SK-N-SH (cell line): ENCODE measurements around the gene PLIN4. TPM values are rescaled to one million over a fixed set of nuclear protein-coding genes. Genes with fewer than 3 reads are reported as not detected.
A peak's percentile ranks its signal among the peaks of the same experiment; 100 is the strongest.

ENCODE experiments used
- CTCF ChIA-PET: fragments of 300-600, 350-600 bp; formaldehyde crosslinking; extraction: SDS; loops from one replicate; lab custom pipeline; 2021; lab: Yijun Ruan, JAX
- POLR2A ChIA-PET: fragments of 350-600 bp; sonication (Branson Sonifier 250); formaldehyde crosslinking; extraction: SDS; loops from one replicate; lab custom pipeline; 2020; ENCODE audit warnings: antibody characterized with exemption, inconsistent platforms; lab: Yijun Ruan, JAX
- DNase-seq: peaks from one replicate; pipeline ENCODE4 v3.0.0; 2012
- H2AFZ ChIP-seq: fragments of 200-600 bp; sonication (generic); 2 replicates; pipeline ENCODE4 v1.8.1; 2016; ENCODE audit warnings: antibody characterized with exemption, mild to moderate bottlenecking, low read depth
- H3F3A ChIP-seq: fragments of 200-600 bp; sonication (generic); replicated peaks from 2 replicates; pipeline ENCODE3; 2016; ENCODE audit warnings: antibody characterized with exemption, mild to moderate bottlenecking; ENCODE audit not compliant: insufficient read depth
- H3K27ac ChIP-seq, 2 experiments: fragments of 200-500 bp in 1 of 2; fragments of 200-600 bp in 1 of 2; sonication (Bioruptor generic) in 1 of 2; sonication (generic), shearing (Covaris generic) in 1 of 2; 2 replicates each; pipeline versions ENCODE4 v1.5.1 to v1.6.1; 2014 to 2016; ENCODE audit warnings: low read depth in 2 of 2, inconsistent platforms in 1 of 2, low read length in 1 of 2, mild to moderate bottlenecking in 1 of 2, mixed read lengths in 1 of 2
- H3K27me3 ChIP-seq: fragments of 200-600 bp; sonication (generic), shearing (Covaris generic); 2 replicates; pipeline ENCODE4 v1.6.1; 2016; ENCODE audit warnings: mixed run types; ENCODE audit not compliant: insufficient read depth
- H3K36me3 ChIP-seq, 2 experiments: fragments of 200-500 bp in 1 of 2; fragments of 200-600 bp in 1 of 2; sonication (Bioruptor generic) in 1 of 2; sonication (generic) in 1 of 2; replicated peaks in 1 of 2; 2 replicates each; pipeline versions ENCODE3 to v1.5.1; 2014 to 2016; ENCODE audit warnings: low read length in 1 of 2, mild to moderate bottlenecking in 1 of 2; ENCODE audit not compliant: insufficient read depth in 2 of 2, control insufficient read depth in 1 of 2
- H3K4me1 ChIP-seq, 2 experiments: fragments of 200-500 bp in 1 of 2; fragments of 200-600 bp in 1 of 2; sonication (Bioruptor generic) in 1 of 2; sonication (generic), shearing (Covaris generic) in 1 of 2; 2 replicates each; pipeline versions ENCODE4 v1.5.1 to v1.6.1; 2014 to 2016; ENCODE audit warnings: low read depth in 1 of 2, low read length in 1 of 2, mixed run types in 1 of 2; ENCODE audit not compliant: insufficient read depth in 2 of 2, control insufficient read depth in 1 of 2
- H3K4me2 ChIP-seq: fragments of 200-600 bp; sonication (generic), shearing (Covaris generic); 2 replicates; pipeline ENCODE4 v1.6.1; 2017; ENCODE audit warnings: mixed run types
- H3K4me3 ChIP-seq, 2 experiments: fragments of 200-500 bp in 1 of 2; fragments of 200-600 bp in 1 of 2; sonication (Bioruptor generic) in 1 of 2; sonication (generic), shearing (Covaris generic) in 1 of 2; 2 replicates each; pipeline versions ENCODE4 v1.5.1 to v1.8.1; 2014 to 2016; ENCODE audit warnings: low read depth in 2 of 2, inconsistent platforms in 1 of 2, low read length in 1 of 2, mild to moderate bottlenecking in 1 of 2, mixed read lengths in 1 of 2, moderate library complexity in 1 of 2
- H3K79me2 ChIP-seq: fragments of 200-600 bp; sonication (generic); 2 replicates; pipeline ENCODE4 v1.8.1; 2017; ENCODE audit warnings: mild to moderate bottlenecking; ENCODE audit not compliant: insufficient read depth
- H3K9ac ChIP-seq: fragments of 200-600 bp; sonication (generic); 2 replicates; pipeline ENCODE4 v1.6.1; 2017; ENCODE audit warnings: mixed run types
- H3K9me2 ChIP-seq: fragments of 200-600 bp; sonication (generic); 2 replicates; pipeline ENCODE4 v1.6.1; 2017; ENCODE audit warnings: mixed run types
- H3K9me3 ChIP-seq: fragments of 200-600 bp; sonication (generic); 2 replicates; pipeline ENCODE4 v1.6.1; 2017; ENCODE audit warnings: mixed run types, mild to moderate bottlenecking, moderate library complexity
- H4K20me1 ChIP-seq: fragments of 200-600 bp; sonication (generic); 2 replicates; pipeline ENCODE4 v1.6.1; 2017; ENCODE audit warnings: mild to moderate bottlenecking, mixed run types; ENCODE audit not compliant: insufficient read depth
- ELF1 ChIP-seq: IDR thresholded peaks from 2 replicates; pipeline ENCODE4 v1.4.0; 2012
- EP300 ChIP-seq, 2 experiments: IDR thresholded peaks; 2 replicates each; pipeline versions ENCODE4 v1.4.0 to v1.6.1; 2012; ENCODE audit warnings: borderline replicate concordance in 1 of 2, low read depth in 1 of 2, low read length in 1 of 2
- EZH2phosphoT487 ChIP-seq: fragments of 200-600 bp; sonication (generic); IDR thresholded peaks from 2 replicates; pipeline ENCODE4 v1.6.1; 2017; ENCODE audit warnings: low read depth, mixed run types, mild to moderate bottlenecking, antibody characterized with exemption, moderate library complexity, borderline replicate concordance
- FOSL2 ChIP-seq: IDR thresholded peaks from 2 replicates; pipeline ENCODE4 v1.4.0; 2012; ENCODE audit warnings: low read depth, mild to moderate bottlenecking, moderate library complexity, borderline replicate concordance
- FOXJ3 ChIP-seq: sonication (generic); formaldehyde crosslinking; IDR thresholded peaks from 2 replicates; pipeline ENCODE4 v1.5.1; 2020; ENCODE audit warnings: mild to moderate bottlenecking, missing genetic modification reagents
- FOXM1 ChIP-seq: IDR thresholded peaks from 2 replicates; pipeline ENCODE4 v1.4.0; 2012; ENCODE audit warnings: low read depth, mild to moderate bottlenecking
- GABPA ChIP-seq: IDR thresholded peaks from 2 replicates; pipeline ENCODE4 v1.4.0; 2012; ENCODE audit warnings: low read depth, mild to moderate bottlenecking
- JUND ChIP-seq: IDR thresholded peaks from 2 replicates; pipeline ENCODE4 v1.4.0; 2012
- MAX ChIP-seq: IDR thresholded peaks from 2 replicates; pipeline ENCODE4 v1.4.0; 2012; ENCODE audit warnings: low read depth
- MEF2A ChIP-seq: IDR thresholded peaks from 2 replicates; pipeline ENCODE4 v1.4.0; 2012; ENCODE audit warnings: low read depth, borderline replicate concordance
- RFX5 ChIP-seq: IDR thresholded peaks from 2 replicates; pipeline ENCODE4 v1.6.1; 2012; ENCODE audit warnings: mild to moderate bottlenecking, improper control_type of control experiment, low read length
- RXRA ChIP-seq: IDR thresholded peaks from 2 replicates; pipeline ENCODE4 v1.4.0; 2012; ENCODE audit warnings: low read depth, mild to moderate bottlenecking, borderline replicate concordance
- SIN3A ChIP-seq: IDR thresholded peaks from 2 replicates; pipeline ENCODE4 v1.6.1; 2012; ENCODE audit warnings: low read depth, mild to moderate bottlenecking, low read length, moderate library complexity, borderline replicate concordance
- SMC3 ChIP-seq: IDR thresholded peaks from 2 replicates; pipeline ENCODE4 v1.6.1; 2012; ENCODE audit warnings: low read depth, low read length, improper control_type of control experiment
- TCF12 ChIP-seq: IDR thresholded peaks from 2 replicates; pipeline ENCODE4 v1.4.0; 2012
- TEAD4 ChIP-seq: IDR thresholded peaks from 2 replicates; pipeline ENCODE4 v1.4.0; 2012; ENCODE audit warnings: mild to moderate bottlenecking, borderline replicate concordance; ENCODE audit not compliant: insufficient read depth
- USF2 ChIP-seq: fragments of 150-350 bp; IDR thresholded peaks from 2 replicates; pipeline ENCODE4 v1.6.1; 2017; ENCODE audit warnings: antibody characterized with exemption, low read length, low read depth, borderline replicate concordance
- YY1 ChIP-seq: IDR thresholded peaks from 2 replicates; pipeline ENCODE4 v1.4.0; 2012; ENCODE audit warnings: low read depth, mild to moderate bottlenecking
- WGBS: methylation state at CpG from one replicate; pipeline ENCODE4 v1.1.6; 2017; ENCODE audit warnings: low lambda C conversion rate; 5-methylcytosine and 5-hydroxymethylcytosine counted together
- polyA plus RNA-seq, 3 experiments: library from polyadenylated mRNA; depleted of rRNA; stranded (reverse); fragments of >200 nt; gene quantifications; 2 replicates each; pipeline ENCODE4 v1.2.3, GENCODE V29; 2012

The PLIN4 gene
- polyA plus RNA-seq, 1 of the 3 experiments (the other 2 are of a cell fraction), result 0.07 TPM

GRCh38 chr19:4454747-4455718, 63.3 kb downstream of the PLIN4 start:
- no peak for DNase-seq
- H3K9me3 ChIP-seq, result no peaks in the 10 kb centered on the region
- 87% methylated on average over 28 of the region's 29 CpGs for WGBS
- H3K79me2 ChIP-seq, result peaks cover 32% of the 10 kb centered on the region
- peaks cover 9% of the 10 kb centered on the region for H3F3A ChIP-seq
- peak overlapping the region; percentile 88; the same call in 1 of the 2 replicates for H3K9ac ChIP-seq
- H3K4me2 ChIP-seq, result peak overlapping the region; percentile 100
- no peak for TF ChIP-seq EZH2phosphoT487
- no peak for TF ChIP-seq FOXM1
- no peak for TF ChIP-seq USF2
- no peak for TF ChIP-seq FOXJ3 (CRISPR knock-in tag)
- TF ChIP-seq TCF12, result no peak
- no peak for TF ChIP-seq MAX
- no peak for TF ChIP-seq JUND
- no peak for TF ChIP-seq TEAD4
- no peak for TF ChIP-seq SIN3A
- no peak for TF ChIP-seq SMC3
- no peak for TF ChIP-seq FOSL2
- no peak for TF ChIP-seq GABPA
- no peak for TF ChIP-seq ELF1
- TF ChIP-seq YY1, result no peak
- no peak for TF ChIP-seq RFX5
- no peak for TF ChIP-seq RXRA
- TF ChIP-seq MEF2A, result no peak
- no peak for TF ChIP-seq EP300 (IDR thresholded peaks at IDR 0.05; ENCODE audit: borderline replicate concordance in 1 of 2, low read depth in 1 of 2, low read length in 1 of 2)
- POLR2A ChIA-PET, result interaction anchor here (1.5 kb wide), 1 partner anchor 17 kb away, joined by 4 read pairs; the partner anchor contains the start of gene HDGFL2
- H3K9me2 ChIP-seq, result no peaks in the 10 kb centered on the region
- H4K20me1 ChIP-seq, result peaks cover 20% of the 10 kb centered on the region; the same call in 1 of the 2 replicates
- H3K4me1 ChIP-seq, result peaks cover 6 to 13% of the 10 kb centered on the region in 2 experiments; a peak in 2 of 4 replicates
- H3K4me3 ChIP-seq, result peak overlapping the region in 1 of 2 experiments; percentile 4; a peak in 2 of 4 replicates
- no peak overlapping the region for H3K27ac ChIP-seq
- no peaks in the 10 kb centered on the region for H3K27me3 ChIP-seq
- CTCF ChIA-PET, result no interaction called here
- no peak overlapping the region for H2AFZ ChIP-seq
- H3K36me3 ChIP-seq, result peaks cover 13 to 22% of the 10 kb centered on the region in 2 experiments
